ENCODE data around the gene TBC1D14.
"Not testable (repeated sequence)": the region's sequence is repeated elsewhere in the genome, so short reads cannot be mapped to it uniquely, and the experiment has no call there.

TBC1D14 gene

DNA sequence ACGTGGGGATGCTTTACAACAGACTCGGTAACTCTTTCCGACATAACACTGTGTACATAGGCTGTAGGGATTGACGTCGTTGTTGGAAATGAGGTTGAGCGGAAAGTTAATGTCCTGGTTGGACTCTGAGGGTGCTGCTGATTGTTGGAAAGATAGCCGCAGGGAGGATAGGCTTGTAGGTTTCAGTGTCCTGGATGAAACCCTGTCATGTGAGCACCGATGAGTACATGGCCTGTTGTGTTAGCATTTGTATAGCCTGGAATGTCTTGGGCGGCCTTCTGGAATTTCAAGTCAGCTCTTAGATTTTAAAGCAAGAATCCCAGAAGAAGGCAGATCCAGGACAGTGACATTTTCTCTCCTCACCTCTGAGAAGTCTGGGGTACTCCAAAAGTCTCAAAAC, 63.3 kb downstream of the TBC1D14 start:
- no peak overlapping the region for H2AFZ ChIP-seq (ENCODE audit: low read depth, low read length)
- H3K9me3 ChIP-seq (ENCODE audit: low read length) = no peaks in the 10 kb centered on the region
- H3K4me3 ChIP-seq (ENCODE audit: low read length) = no peak overlapping the region
- peaks cover 2% of the 10 kb centered on the region for H3K36me3 ChIP-seq (ENCODE audit: insufficient read depth, low read length)
- H3K4me1 ChIP-seq (ENCODE audit: insufficient read depth, low read length) = peaks cover 11% of the 10 kb centered on the region
- no peaks in the 10 kb centered on the region for H3K27me3 ChIP-seq (ENCODE audit: insufficient read depth, low read length)

DNA sequence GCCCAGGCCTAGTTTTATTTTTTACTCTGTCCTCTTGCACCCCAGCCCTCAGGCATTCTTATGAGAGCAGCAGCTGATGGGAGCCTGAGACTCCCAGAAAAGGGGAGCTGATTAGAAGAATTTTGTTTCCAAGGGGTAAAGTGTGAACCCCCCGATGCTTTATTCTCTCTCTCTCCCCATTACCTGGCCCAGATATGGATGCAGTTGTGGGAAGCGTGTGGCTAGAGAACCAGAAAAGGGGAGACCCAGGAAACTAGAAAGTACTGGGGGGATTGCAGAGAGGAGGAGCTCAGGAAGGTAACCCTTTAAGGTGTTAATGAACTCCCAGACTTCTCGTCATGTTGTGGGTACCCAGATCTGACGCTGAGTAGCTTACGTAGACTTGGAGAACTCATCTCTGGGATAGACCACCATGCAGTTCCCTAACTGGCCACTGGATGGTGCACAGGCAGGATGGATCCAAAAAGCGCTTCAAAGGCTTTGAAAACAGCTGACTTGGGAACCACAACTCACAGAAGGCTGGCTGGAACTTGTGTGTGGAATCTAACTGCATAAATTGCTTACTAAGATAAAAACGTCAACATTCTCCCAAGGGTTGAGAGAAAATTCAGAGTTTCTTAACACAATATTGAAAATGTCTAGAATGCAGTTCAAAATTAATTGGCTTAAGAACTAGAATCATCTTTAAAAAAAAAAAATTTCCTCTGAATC, 64.7 kb downstream of the TBC1D14 start:
- Histone ChIP-seq H3K4me1 (ENCODE audit: insufficient read depth, low read length) (peaks cover 11% of the 10 kb centered on the region), H3K9me3 (ENCODE audit: low read length) (no peaks in the 10 kb centered on the region), H3K27me3 (ENCODE audit: insufficient read depth, low read length) (no peaks in the 10 kb centered on the region), H3K4me3 (ENCODE audit: low read length) (no peak overlapping the region), H2AFZ (ENCODE audit: low read depth, low read length) (no peak overlapping the region), H3K36me3 (ENCODE audit: insufficient read depth, low read length) (no peaks in the 10 kb centered on the region)

DNA sequence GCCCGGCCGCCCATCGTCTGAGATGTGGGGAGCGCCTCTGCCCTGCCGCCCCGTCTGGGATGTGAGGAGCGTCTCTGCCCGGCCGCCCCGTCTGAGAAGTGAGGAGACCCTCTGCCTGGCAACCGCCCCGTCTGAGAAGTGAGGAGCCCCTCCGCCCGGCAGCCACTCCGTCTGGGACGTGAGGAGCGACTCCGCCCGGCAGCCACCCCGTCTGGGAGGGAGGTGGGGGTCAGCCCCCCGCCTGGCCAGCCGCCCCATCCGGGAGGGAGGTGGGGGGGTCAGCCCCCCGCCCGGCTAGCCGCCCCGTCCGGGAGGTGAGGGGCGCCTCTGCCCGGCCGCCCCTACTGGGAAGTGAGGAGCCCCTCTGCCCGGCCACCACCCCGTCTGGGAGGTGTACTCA, 68.2 kb downstream of the TBC1D14 start:
- not testable (repeated sequence) for H3K9me3 ChIP-seq (ENCODE audit: low read length); H3K27me3 ChIP-seq (ENCODE audit: insufficient read depth, low read length); H3K4me1 ChIP-seq (ENCODE audit: insufficient read depth, low read length); H3K4me3 ChIP-seq (ENCODE audit: low read length); H3K36me3 ChIP-seq (ENCODE audit: insufficient read depth, low read length); H2AFZ ChIP-seq (ENCODE audit: low read depth, low read length)

DNA sequence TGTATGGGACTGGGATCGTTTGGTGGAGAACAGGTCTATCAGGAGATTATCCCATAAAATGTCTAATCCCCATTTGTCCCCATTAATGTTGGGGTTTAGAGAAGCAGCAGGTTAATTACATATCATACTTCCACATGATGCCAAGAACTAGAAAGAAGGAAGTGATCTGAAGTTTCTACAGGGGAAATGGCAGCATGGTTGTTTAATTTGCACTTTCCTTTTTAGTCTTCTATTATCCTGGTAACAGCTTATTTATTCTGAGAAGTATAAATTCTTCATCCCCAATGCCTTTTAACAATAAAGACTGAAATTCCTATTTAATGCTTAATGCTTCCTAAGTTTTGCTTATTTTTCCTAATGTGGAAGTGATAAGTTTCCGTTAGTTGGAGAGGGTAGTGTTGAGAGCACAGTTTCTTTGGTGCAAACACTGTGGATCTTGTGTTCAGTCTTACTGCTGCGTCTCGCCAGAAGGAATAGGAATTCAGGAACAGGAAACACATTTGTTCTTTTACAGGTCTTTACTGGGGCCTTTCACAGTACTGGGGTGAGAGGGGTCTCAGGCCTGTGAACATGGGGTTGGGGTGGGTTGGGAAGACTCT, 74.0 kb downstream of the TBC1D14 start:
- H3K4me1 ChIP-seq (ENCODE audit: insufficient read depth, low read length) = peaks cover 34% of the 10 kb centered on the region
- H2AFZ ChIP-seq (ENCODE audit: low read depth, low read length) = no peak overlapping the region
- H3K27me3 ChIP-seq (ENCODE audit: insufficient read depth, low read length) = no peaks in the 10 kb centered on the region
- H3K4me3 ChIP-seq (ENCODE audit: low read length) = no peak overlapping the region
- H3K9me3 ChIP-seq (ENCODE audit: low read length) = no peaks in the 10 kb centered on the region
- no peaks in the 10 kb centered on the region for H3K36me3 ChIP-seq (ENCODE audit: insufficient read depth, low read length)

DNA sequence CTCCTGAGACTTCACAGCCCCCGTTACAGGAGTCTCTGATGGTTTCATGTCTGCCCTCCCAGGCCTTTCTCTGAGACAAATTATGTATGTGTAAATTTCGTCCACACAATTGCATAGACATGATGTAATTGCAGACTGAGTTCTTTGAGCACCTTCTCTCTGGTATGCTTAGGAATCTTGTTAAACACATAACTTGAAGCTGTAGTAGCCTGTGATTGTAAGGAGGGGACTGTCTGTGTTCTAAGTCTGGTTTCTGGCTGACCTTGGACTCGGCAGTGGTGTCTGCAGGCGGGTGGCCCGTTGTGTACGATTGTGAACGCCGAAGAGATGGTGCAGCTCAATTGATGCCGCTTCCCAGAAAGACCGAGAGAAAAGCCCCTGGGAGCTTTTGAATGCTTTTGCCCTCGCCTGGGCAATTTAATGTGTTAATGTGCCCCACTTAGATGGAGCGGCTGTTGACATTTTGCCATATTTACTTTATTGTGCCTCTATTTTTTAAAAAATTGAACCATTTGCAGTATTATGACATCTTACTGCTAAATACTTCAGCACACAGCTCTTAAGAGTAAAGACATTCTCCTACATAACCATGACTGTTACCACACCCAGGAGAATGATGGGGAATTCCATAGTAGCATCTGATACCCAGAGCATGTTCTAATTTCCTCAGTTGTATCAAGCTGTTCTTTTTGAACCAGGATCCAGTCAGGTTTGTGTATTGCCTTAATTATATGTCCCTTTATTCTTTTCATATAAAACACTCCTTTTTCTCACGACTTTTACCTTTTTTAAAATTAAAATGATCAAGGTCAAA, 75.2 kb downstream of the TBC1D14 start:
- Histone ChIP-seq H3K4me1 (ENCODE audit: insufficient read depth, low read length) (peaks cover 42% of the 10 kb centered on the region), H3K27me3 (ENCODE audit: insufficient read depth, low read length) (no peaks in the 10 kb centered on the region), H2AFZ (ENCODE audit: low read depth, low read length) (no peak overlapping the region), H3K4me3 (ENCODE audit: low read length) (no peak overlapping the region), H3K36me3 (ENCODE audit: insufficient read depth, low read length) (no peaks in the 10 kb centered on the region), H3K9me3 (ENCODE audit: low read length) (no peaks in the 10 kb centered on the region)

DNA sequence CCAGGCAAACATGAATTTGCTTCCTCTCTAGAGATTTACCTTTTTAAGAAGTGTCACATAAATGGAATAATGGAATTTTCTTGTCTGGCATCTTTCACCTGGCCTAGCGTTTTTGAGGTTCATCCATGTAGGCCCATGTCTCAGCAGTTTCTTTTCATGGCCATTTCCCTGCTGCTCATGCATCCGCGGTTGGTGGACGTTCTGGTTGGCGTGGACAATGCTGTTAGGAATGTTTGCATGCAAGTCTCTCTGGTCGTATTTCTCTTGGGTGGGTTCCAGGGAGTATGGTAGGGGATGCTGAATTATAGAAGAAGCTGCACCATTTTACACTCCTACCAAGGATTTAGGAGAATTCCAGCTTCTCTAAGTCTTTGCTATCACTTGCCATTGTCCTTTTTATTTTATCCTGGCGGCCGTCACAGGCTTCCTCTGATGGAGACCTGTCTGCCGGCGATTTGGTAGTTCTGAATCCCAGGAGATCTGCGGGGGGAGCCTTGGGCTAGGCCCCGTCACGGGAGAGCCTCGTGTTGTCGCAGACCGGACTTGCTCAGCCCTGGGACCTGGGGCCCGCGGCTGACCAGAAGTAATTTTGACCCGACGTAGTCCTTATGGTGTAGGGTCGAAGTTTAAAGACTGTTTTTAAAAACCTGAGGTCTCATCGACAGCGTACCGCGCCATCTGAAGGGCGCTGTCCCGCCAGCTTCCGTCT, 76.6 kb downstream of the TBC1D14 start:
- Histone ChIP-seq H3K4me3 (ENCODE audit: low read length) (peak overlapping the region; percentile 68), H3K9me3 (ENCODE audit: low read length) (no peaks in the 10 kb centered on the region), H3K4me1 (ENCODE audit: insufficient read depth, low read length) (peaks cover 42% of the 10 kb centered on the region), H2AFZ (ENCODE audit: low read depth, low read length) (peak overlapping the region; percentile 69), H3K36me3 (ENCODE audit: insufficient read depth, low read length) (no peaks in the 10 kb centered on the region), H3K27me3 (ENCODE audit: insufficient read depth, low read length) (no peaks in the 10 kb centered on the region)

DNA sequence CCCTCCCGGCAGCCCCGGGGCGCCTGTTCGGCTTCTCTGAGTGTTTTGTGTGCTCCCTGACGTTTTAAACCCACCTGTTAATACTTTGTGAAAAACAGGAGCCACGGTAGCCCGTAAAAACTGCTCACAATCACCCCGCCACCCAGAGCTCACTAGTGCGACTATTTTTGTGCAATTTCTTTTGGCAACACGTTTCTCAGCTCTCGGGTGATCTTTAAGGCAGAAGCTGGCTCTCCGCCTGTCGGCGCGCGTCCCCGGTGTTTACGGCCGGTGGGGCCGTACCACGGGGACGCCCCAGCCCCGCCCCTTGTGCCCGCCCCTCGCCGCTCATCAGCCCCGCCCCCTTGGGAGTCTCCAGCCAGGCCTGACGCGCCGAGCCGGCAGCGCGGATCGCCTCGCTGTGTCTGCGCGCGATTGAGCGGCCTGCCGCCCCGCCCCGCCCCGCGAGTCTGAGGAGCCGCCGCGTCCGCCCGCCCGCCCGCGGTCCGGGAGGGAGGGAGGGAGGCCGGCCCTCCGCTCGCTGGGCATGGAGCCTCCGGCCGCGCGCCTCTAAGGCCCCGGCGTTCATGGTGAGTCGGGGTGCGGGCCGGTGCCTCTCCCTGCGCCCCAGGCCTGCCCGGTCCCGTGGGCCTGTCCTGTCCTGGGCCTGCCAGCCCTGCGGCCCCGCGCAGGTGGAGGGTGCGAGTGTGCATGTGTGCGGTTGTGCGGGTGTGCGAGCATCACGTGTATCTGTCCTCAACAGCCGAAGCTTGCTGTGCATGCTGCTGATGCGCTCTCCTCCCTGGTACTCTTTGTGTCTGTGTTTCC, 77.4 kb downstream of the TBC1D14 start:
- peaks cover 3% of the 10 kb centered on the region for H3K36me3 ChIP-seq (ENCODE audit: insufficient read depth, low read length)
- peak overlapping the region; percentile 68 for H3K4me3 ChIP-seq (ENCODE audit: low read length)
- peaks cover 42% of the 10 kb centered on the region for H3K4me1 ChIP-seq (ENCODE audit: insufficient read depth, low read length)
- H3K9me3 ChIP-seq (ENCODE audit: low read length) = no peaks in the 10 kb centered on the region
- H2AFZ ChIP-seq (ENCODE audit: low read depth, low read length) = peak overlapping the region; percentile 69
- H3K27me3 ChIP-seq (ENCODE audit: insufficient read depth, low read length) = no peaks in the 10 kb centered on the region

DNA sequence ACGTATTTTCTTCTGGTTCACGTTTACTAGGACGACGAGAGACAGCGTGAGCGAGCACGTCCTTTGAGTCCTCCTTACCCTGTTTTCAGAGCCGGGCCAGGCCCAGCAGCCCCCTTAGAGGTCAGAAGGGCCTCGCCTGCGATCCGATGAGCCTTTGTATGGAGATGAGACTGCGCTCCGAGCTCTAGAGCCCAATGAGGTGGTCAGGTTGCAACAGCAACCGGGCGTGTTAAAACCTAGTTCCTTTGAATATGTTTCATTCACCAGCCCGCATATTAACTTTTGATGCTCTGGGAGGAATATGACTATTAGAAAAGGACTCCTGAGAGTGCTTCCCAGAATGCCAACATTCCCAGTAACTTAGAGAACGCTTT, 77.9 kb downstream of the TBC1D14 start:
- Histone ChIP-seq H2AFZ (ENCODE audit: low read depth, low read length) (peak overlapping the region; percentile 10), H3K4me1 (ENCODE audit: insufficient read depth, low read length) (peaks cover 43% of the 10 kb centered on the region), H3K9me3 (ENCODE audit: low read length) (no peaks in the 10 kb centered on the region), H3K4me3 (ENCODE audit: low read length) (peak overlapping the region; percentile 68), H3K27me3 (ENCODE audit: insufficient read depth, low read length) (no peaks in the 10 kb centered on the region), H3K36me3 (ENCODE audit: insufficient read depth, low read length) (peaks cover 9% of the 10 kb centered on the region)

DNA sequence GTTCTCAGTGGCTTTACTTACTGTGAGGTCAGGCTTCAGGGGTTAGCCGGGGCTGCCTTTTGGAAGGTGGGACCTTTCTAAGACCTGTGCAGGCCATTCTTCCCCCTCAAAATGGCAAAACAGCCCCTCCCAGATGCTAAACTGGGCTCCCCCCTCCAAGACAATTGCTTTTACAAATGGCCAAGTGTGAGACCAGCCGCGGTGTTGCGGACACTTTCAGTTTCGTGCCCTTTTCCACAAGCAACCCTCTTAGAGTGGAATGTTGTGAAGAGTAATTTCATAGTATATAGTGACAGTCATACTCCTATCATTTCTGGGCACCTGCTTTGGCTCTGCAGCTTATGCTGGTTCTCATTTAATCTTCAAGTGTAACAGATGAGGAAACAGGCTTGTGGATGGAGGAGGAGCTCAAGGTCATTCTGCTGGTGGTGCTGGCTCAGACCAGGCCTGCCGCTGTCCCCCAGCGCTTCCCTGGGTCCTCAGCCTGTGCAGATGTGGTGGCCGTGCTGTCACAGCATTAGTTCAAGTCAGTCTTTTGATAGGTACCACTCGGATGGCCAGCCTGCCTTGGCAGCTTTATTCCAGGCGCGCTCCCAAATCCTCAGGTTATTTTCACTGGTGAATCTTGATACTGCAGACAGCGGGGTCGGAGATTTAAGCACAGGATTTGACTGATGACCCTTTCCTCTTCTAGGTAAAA, 78.5 kb downstream of the TBC1D14 start:
- H2AFZ ChIP-seq (ENCODE audit: low read depth, low read length) = no peak overlapping the region
- H3K27me3 ChIP-seq (ENCODE audit: insufficient read depth, low read length) = no peaks in the 10 kb centered on the region
- H3K9me3 ChIP-seq (ENCODE audit: low read length) = no peaks in the 10 kb centered on the region
- H3K36me3 ChIP-seq (ENCODE audit: insufficient read depth, low read length) = peaks cover 10% of the 10 kb centered on the region
- H3K4me3 ChIP-seq (ENCODE audit: low read length) = peak overlapping the region; percentile 68
- H3K4me1 ChIP-seq (ENCODE audit: insufficient read depth, low read length) = peaks cover 48% of the 10 kb centered on the region

DNA sequence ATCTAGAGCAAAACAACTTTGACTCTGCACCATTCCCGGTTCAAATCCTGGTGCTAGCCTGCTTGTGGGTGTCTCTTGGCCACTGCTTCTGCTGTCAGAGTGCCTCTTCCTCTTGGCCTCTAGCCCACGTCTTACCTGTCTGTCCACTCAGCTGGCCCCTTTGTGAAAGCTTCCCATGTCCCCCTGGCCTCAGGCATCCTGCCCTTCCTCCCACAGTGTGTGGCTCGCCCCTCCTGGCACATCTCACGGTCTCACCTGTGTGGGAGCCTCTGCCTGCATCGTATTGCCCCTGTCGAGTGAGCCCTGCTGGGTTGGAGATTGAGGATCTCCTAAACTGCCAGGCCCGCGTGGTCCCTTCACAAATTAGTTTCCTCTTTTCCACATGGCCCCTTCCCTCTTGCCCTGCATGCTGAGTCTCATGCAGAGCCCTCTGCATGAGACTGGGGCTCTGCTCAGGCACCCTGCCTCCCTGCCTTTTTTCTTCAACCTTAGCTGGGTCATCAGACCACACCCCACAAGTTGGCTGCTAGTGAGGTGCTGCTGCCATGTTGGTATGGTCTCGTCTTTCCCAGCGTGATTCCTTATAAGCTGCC, 79.8 kb downstream of the TBC1D14 start:
- Histone ChIP-seq H3K4me3 (ENCODE audit: low read length) (no peak overlapping the region), H3K36me3 (ENCODE audit: insufficient read depth, low read length) (peaks cover 17% of the 10 kb centered on the region), H3K4me1 (ENCODE audit: insufficient read depth, low read length) (peaks cover 54% of the 10 kb centered on the region), H3K9me3 (ENCODE audit: low read length) (no peaks in the 10 kb centered on the region), H2AFZ (ENCODE audit: low read depth, low read length) (no peak overlapping the region), H3K27me3 (ENCODE audit: insufficient read depth, low read length) (no peaks in the 10 kb centered on the region)

DNA sequence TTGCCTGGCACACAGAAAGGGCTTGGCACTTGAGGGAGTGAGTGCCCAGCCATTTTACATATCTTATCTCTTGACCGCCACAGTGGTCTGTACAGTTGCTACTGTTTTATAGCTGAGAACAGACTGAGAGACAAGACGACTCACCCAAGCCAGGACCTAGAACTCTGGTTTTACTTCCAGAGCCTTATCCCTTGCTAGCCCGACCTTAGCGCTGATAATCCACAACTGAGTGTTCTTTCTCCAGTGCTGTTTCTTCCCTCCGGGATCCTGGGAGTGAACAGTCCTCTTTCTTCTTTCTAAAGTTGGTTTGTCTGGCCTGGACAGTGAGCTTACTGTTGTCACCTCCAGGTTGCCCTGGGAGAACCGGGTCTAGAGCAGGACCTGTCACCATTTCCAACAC, 81.0 kb downstream of the TBC1D14 start:
- Histone ChIP-seq H3K4me3 (ENCODE audit: low read length) (no peak overlapping the region), H3K4me1 (ENCODE audit: insufficient read depth, low read length) (peaks cover 42% of the 10 kb centered on the region), H3K36me3 (ENCODE audit: insufficient read depth, low read length) (peaks cover 25% of the 10 kb centered on the region), H2AFZ (ENCODE audit: low read depth, low read length) (no peak overlapping the region), H3K9me3 (ENCODE audit: low read length) (no peaks in the 10 kb centered on the region), H3K27me3 (ENCODE audit: insufficient read depth, low read length) (no peaks in the 10 kb centered on the region)

DNA sequence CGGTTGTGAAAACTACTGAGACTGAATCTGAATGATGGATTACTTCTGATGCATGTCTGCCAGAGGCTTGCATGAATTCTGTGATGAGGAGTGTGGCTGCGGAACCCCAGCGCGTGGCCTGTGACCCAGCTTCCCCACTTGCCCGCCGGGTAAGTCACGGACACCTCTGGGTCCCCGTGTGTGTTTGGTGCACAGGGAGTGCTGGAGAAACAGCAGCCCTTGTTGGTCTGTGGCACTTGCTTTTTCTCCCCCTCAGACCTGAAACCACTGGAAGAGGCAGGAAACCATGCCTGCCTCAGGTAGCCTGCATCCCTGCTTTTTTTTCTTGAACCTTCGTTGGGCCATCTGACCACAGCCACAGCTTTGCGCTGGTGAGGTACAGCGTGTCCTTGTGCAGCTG, 81.6 kb downstream of the TBC1D14 start:
- Histone ChIP-seq H3K27me3 (ENCODE audit: insufficient read depth, low read length) (no peaks in the 10 kb centered on the region), H3K4me3 (ENCODE audit: low read length) (no peak overlapping the region), H3K4me1 (ENCODE audit: insufficient read depth, low read length) (peaks cover 36% of the 10 kb centered on the region), H2AFZ (ENCODE audit: low read depth, low read length) (no peak overlapping the region), H3K9me3 (ENCODE audit: low read length) (no peaks in the 10 kb centered on the region), H3K36me3 (ENCODE audit: insufficient read depth, low read length) (peaks cover 27% of the 10 kb centered on the region)

Data from neuron (in vitro differentiated cells).